Measurements from ENCODE around the gene CLNK. TPM values are rescaled to one million over a fixed set of nuclear protein-coding genes. Genes with fewer than 3 reads are reported as not detected.

CLNK gene
- total and polyA plus RNA-seq, 2 experiments from 2014 or later: not detected

DNA sequence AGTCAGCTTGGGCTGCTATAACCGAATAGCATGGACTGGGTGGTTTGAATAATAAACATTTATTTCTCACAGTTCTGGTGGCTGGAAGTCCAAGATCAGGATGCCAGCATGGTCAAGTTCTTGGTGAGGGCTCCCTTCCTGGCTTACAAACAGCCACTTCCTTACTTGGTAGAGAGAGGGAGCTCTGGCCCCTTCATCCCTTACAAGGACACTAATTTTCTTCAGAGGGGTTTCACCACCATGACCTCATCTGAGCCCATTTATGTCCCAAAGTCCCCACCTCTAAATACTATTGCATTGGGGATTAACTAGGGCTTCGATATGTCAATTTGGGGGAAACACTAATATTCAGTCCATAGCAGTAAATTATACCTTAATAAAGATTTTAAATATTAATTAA is 61.8 kb downstream of the CLNK start:
- no peaks in the 10 kb centered on the region for H3K27me3 ChIP-seq
- peaks cover 18% of the 10 kb centered on the region for H3K4me1 ChIP-seq (ENCODE audit: insufficient read depth)
- H3K9me2 ChIP-seq (replicated peaks; ENCODE audit: insufficient read depth): no peaks in the 10 kb centered on the region
- no peaks in the 10 kb centered on the region for H3K79me2 ChIP-seq
- no peak for DNase-seq (ENCODE audit: low spot score)
- H3K4me2 ChIP-seq: no peak overlapping the region
- H2AFZ ChIP-seq: no peak overlapping the region
- WGBS (ENCODE audit: low lambda C conversion rate, missing lambda C conversion rate): 98% methylated on average over 2 of the region's 2 CpGs
- H3K9me3 ChIP-seq (ENCODE audit: low read depth): no peaks in the 10 kb centered on the region
- no peaks in the 10 kb centered on the region for H4K20me1 ChIP-seq (ENCODE audit: insufficient read depth, poor library complexity, severe bottlenecking)
- no peak overlapping the region for H3K27ac ChIP-seq
- no peak overlapping the region for H3K4me3 ChIP-seq
- TF ChIP-seq, protein P1, sequence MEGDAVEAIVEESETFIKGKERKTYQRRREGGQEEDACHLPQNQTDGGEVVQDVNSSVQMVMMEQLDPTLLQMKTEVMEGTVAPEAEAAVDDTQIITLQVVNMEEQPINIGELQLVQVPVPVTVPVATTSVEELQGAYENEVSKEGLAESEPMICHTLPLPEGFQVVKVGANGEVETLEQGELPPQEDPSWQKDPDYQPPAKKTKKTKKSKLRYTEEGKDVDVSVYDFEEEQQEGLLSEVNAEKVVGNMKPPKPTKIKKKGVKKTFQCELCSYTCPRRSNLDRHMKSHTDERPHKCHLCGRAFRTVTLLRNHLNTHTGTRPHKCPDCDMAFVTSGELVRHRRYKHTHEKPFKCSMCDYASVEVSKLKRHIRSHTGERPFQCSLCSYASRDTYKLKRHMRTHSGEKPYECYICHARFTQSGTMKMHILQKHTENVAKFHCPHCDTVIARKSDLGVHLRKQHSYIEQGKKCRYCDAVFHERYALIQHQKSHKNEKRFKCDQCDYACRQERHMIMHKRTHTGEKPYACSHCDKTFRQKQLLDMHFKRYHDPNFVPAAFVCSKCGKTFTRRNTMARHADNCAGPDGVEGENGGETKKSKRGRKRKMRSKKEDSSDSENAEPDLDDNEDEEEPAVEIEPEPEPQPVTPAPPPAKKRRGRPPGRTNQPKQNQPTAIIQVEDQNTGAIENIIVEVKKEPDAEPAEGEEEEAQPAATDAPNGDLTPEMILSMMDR (IDR thresholded peaks at IDR 0.05; ENCODE audit: poor library complexity): peak; percentile 29
- no peak for TF ChIP-seq EZH2phosphoT487 (IDR thresholded peaks at IDR 0.05; ENCODE audit: low read depth, severe bottlenecking, unreplicated experiment)
- TF ChIP-seq EZH2 (IDR thresholded peaks at IDR 0.05; ENCODE audit: borderline replicate concordance): no peak
- H3K36me3 ChIP-seq (replicated peaks; ENCODE audit: insufficient read depth, low read depth): no peaks in the 10 kb centered on the region

DNA sequence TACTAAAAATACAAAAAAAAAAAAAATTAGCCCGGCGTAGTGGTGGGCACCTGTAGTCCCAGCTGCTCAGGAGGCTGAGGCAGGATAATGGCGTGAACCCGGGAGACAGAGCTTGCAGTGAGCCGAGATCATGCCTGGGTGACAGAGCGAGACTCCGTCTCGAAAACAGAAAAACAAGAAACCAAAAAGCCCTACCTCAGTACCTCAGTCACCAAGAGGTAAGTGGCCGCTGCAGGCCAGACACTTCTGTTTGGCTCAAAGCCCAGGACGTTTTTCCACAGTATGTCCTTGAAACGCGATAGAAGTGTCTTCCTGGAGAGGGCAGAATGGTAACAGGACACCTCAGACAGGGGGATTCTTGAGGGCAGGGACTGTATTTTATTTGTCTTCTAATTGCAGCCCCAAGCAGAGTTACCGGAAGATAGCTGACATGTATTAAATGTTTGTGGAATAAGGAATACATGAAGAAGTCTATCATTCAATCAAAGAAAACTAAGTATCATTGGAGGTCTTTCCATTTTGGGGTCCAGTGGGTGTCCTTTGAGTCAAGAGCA is 63.6 kb downstream of the CLNK start:
- no peaks in the 10 kb centered on the region for H3K36me3 ChIP-seq (replicated peaks; ENCODE audit: insufficient read depth, low read depth)
- no peaks in the 10 kb centered on the region for H3K79me2 ChIP-seq
- TF ChIP-seq EZH2 (IDR thresholded peaks at IDR 0.05; ENCODE audit: borderline replicate concordance) (no peak), EZH2phosphoT487 (IDR thresholded peaks at IDR 0.05; ENCODE audit: low read depth, severe bottlenecking, unreplicated experiment) (no peak)
- TF ChIP-seq, protein P1 (IDR thresholded peaks at IDR 0.05; ENCODE audit: poor library complexity): no peak
- H3K4me3 ChIP-seq: no peak overlapping the region
- no peak overlapping the region for H2AFZ ChIP-seq
- 85% methylated on average over 13 of the region's 13 CpGs for WGBS (ENCODE audit: low lambda C conversion rate, missing lambda C conversion rate)
- H3K9me2 ChIP-seq (replicated peaks; ENCODE audit: insufficient read depth): no peaks in the 10 kb centered on the region
- no peaks in the 10 kb centered on the region for H3K9me3 ChIP-seq (ENCODE audit: low read depth)
- peaks cover 18% of the 10 kb centered on the region for H3K4me1 ChIP-seq (ENCODE audit: insufficient read depth)
- no peaks in the 10 kb centered on the region for H4K20me1 ChIP-seq (ENCODE audit: insufficient read depth, poor library complexity, severe bottlenecking)
- DNase-seq (ENCODE audit: low spot score): no peak
- H3K27ac ChIP-seq: no peak overlapping the region
- H3K4me2 ChIP-seq: no peak overlapping the region
- H3K27me3 ChIP-seq: no peaks in the 10 kb centered on the region

DNA sequence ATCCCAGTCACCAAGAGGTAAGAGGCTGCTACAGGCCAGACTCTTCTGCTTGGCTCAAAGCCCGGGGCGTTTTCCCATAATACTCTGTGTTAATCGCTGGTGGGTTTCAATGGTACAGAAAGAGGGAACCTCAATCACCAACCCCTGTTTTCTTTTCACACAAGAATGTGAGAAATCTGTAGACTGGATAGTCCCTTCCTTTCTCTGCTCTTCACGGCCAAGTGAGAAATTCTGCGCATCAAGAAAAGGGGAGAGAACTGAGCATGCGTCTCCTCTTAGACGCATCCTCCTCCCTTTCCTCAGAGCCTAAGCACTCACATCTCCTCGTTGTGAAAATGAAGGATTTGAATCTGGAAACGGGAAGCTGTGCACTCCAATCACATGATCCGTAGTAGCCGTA is 64.7 kb downstream of the CLNK start:
- Histone ChIP-seq H3K4me2 (no peak overlapping the region), H3K36me3 (replicated peaks; ENCODE audit: insufficient read depth, low read depth) (no peaks in the 10 kb centered on the region)

More for the DNA sequence above, 64.7 kb downstream of the CLNK start:
- Histone ChIP-seq H3K9me2 (replicated peaks; ENCODE audit: insufficient read depth) (no peaks in the 10 kb centered on the region), H3K9me3 (ENCODE audit: low read depth) (no peaks in the 10 kb centered on the region), H3K4me1 (ENCODE audit: insufficient read depth) (peaks cover 8% of the 10 kb centered on the region), H3K4me3 (no peak overlapping the region), H3K27ac (no peak overlapping the region), H3K79me2 (no peaks in the 10 kb centered on the region), H3K27me3 (no peaks in the 10 kb centered on the region), H4K20me1 (ENCODE audit: insufficient read depth, poor library complexity, severe bottlenecking) (no peaks in the 10 kb centered on the region), H2AFZ (no peak overlapping the region)
- no peak for DNase-seq (ENCODE audit: low spot score)
- WGBS (ENCODE audit: low lambda C conversion rate, missing lambda C conversion rate): 94% methylated on average over 11 of the region's 11 CpGs
- TF ChIP-seq EZH2 (IDR thresholded peaks at IDR 0.05; ENCODE audit: borderline replicate concordance) (no peak), EZH2phosphoT487 (IDR thresholded peaks at IDR 0.05; ENCODE audit: low read depth, severe bottlenecking, unreplicated experiment) (no peak)
- TF ChIP-seq, protein P1 (IDR thresholded peaks at IDR 0.05; ENCODE audit: poor library complexity): no peak
